Measurements from ENCODE around the gene SSH3.
A peak's percentile ranks its signal among the peaks of the same experiment; 100 is the strongest.

The SSH3 gene, protein sequence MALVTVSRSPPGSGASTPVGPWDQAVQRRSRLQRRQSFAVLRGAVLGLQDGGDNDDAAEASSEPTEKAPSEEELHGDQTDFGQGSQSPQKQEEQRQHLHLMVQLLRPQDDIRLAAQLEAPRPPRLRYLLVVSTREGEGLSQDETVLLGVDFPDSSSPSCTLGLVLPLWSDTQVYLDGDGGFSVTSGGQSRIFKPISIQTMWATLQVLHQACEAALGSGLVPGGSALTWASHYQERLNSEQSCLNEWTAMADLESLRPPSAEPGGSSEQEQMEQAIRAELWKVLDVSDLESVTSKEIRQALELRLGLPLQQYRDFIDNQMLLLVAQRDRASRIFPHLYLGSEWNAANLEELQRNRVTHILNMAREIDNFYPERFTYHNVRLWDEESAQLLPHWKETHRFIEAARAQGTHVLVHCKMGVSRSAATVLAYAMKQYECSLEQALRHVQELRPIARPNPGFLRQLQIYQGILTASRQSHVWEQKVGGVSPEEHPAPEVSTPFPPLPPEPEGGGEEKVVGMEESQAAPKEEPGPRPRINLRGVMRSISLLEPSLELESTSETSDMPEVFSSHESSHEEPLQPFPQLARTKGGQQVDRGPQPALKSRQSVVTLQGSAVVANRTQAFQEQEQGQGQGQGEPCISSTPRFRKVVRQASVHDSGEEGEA

DNA sequence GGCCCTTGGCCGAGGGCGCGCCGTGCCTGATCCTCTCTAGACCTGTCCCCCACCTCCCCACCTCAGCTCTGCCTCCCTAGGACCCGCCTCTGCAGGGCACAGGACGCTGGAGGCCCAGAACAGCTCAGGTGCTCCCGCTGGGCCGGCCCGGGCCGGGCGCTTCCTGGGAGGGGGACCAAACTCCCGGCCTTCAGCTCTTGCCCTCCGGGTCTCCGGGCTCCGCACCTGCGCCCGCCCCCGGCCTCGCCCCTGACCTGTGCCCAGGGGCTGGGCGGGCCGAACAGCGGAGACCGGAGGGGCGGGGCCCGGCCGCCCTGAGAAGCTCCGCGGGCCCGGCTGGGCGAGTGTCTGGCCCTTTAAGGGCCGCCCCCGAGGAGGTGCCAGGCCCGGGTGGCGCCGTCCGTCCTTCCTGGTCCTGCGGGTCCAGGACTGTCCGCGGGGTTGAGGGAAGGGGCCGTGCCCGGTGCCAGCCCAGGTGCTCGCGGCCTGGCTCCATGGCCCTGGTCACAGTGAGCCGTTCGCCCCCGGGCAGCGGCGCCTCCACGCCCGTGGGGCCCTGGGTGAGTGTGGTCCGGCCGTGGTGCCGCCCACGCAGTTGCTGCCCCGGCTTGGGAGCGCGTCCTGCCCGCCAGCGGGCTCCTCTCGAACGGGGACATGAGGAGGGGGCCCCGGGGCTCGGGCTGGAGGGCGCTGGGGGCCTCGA, at the start of gene SSH3:
Gene SSH3, plus strand, starts transcription at position 399 of the 703 bp plus-strand sequence. Its CDS starts 96 bp downstream, at position 495.
- TF ChIP-seq, protein P1, sequence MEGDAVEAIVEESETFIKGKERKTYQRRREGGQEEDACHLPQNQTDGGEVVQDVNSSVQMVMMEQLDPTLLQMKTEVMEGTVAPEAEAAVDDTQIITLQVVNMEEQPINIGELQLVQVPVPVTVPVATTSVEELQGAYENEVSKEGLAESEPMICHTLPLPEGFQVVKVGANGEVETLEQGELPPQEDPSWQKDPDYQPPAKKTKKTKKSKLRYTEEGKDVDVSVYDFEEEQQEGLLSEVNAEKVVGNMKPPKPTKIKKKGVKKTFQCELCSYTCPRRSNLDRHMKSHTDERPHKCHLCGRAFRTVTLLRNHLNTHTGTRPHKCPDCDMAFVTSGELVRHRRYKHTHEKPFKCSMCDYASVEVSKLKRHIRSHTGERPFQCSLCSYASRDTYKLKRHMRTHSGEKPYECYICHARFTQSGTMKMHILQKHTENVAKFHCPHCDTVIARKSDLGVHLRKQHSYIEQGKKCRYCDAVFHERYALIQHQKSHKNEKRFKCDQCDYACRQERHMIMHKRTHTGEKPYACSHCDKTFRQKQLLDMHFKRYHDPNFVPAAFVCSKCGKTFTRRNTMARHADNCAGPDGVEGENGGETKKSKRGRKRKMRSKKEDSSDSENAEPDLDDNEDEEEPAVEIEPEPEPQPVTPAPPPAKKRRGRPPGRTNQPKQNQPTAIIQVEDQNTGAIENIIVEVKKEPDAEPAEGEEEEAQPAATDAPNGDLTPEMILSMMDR (IDR thresholded peaks at IDR 0.05): no peak
- Histone ChIP-seq H3K27me3 (no peaks in the 10 kb centered on the region), H3K27ac (peak within 1 kb of the TSS; percentile 96), H3K4me1 (ENCODE audit: control insufficient read depth in 1 of 2, insufficient read depth in 1 of 2, low read depth in 1 of 2, low read length in 1 of 2) (peaks cover 47 to 49% of the 10 kb centered on the region in 2 experiments), H3K9me3 (no peaks in the 10 kb centered on the region), H3K36me3 (peaks cover 65% of the 10 kb centered on the region), H3K4me3 (ENCODE audit: low read depth in 1 of 2, low read length in 1 of 2) (peak within 1 kb of the TSS; percentile 75 to 83)

DNA sequence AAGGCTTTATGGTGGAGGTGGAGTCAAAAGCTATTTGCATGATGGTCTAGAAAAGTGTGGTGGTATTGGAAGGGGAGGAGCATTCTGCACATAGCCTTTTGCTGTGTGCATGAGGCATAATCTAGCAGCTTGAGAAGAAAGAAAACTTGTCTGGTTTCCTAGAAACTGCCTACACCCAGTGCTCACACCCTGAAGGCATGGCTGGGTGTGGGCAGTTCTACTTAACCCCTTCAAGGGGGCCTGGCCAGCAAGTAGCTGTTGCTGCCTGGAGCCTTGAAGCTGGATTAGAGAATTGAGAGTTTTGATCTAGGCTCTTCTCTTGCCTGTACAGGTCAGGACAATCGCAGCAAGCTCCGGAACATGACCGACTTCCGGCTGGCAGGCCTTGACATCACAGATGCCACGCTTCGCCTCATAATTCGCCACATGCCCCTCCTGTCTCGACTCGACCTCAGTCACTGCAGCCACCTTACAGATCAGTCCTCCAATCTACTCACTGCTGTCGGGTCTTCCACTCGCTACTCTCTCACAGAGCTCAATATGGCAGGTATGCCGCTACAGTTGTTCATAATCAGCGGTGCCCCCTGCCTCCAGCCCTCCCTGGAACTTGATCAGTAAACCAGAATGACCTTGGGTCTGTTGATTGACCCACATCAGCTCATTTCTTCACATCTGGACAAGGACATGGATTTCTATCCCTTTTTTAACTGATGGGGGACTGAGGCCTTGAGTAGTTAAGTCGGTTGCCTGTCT, 49.3 kb upstream of the SSH3 start:
- Histone ChIP-seq H3K4me3 (ENCODE audit: low read depth in 1 of 2, low read length in 1 of 2) (no peak overlapping the region), H3K4me1 (ENCODE audit: control insufficient read depth in 1 of 2, insufficient read depth in 1 of 2, low read depth in 1 of 2, low read length in 1 of 2) (no peaks in the 10 kb centered on the region), H3K27ac (no peak overlapping the region), H3K36me3 (peaks cover 93% of the 10 kb centered on the region), H3K27me3 (no peaks in the 10 kb centered on the region), H3K9me3 (no peaks in the 10 kb centered on the region)
- TF ChIP-seq, protein P1 (IDR thresholded peaks at IDR 0.05): no peak

DNA sequence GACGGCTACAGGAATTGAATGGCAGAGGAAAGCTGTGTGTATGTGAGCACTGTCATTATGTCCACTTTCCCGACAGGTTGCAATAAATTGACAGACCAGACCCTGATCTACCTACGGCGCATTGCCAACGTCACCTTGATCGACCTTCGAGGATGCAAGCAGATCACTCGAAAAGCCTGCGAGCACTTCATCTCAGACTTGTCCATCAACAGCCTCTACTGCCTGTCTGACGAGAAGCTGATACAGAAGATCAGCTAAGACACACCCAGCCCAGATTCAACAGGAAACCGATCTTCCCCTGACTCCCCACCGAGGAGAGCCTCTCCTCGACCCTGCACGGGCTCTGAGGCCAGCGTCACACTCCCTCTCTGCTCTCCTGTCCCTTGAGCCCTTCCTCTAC, 48.5 kb upstream of the SSH3 start:
- TF ChIP-seq, protein P1 (IDR thresholded peaks at IDR 0.05): no peak

DNA sequence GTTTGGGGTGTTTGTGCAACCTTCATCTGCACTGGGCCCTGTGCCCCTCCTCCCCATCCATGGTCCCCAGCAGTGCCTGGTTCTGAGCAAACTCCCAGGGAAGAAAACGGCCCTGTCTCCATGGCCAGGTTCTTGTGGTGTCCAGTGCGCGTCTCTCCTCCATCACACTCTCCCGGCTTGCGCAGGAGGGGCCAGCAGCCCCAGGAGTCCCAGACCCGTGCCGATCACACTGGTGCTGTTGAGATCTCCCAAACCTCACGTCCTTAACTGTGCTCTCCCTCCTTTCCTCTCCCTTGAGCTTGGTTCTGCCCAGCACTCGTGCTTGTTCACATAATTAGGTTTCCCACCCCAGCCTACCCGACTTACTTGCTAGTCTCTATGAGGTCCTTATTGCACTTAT, 48.0 kb upstream of the SSH3 start:
- Histone ChIP-seq H3K4me3 (ENCODE audit: low read depth in 1 of 2, low read length in 1 of 2) (no peak overlapping the region), H3K4me1 (ENCODE audit: control insufficient read depth in 1 of 2, insufficient read depth in 1 of 2, low read depth in 1 of 2, low read length in 1 of 2) (no peaks in the 10 kb centered on the region), H3K36me3 (peaks cover 79% of the 10 kb centered on the region), H3K27me3 (peaks cover 2% of the 10 kb centered on the region), H3K27ac (no peak overlapping the region), H3K9me3 (no peaks in the 10 kb centered on the region)
- TF ChIP-seq, protein P1 (IDR thresholded peaks at IDR 0.05): no peak

More for the DNA sequence above, 48.5 kb upstream of the SSH3 start:
- H3K27me3 ChIP-seq: no peaks in the 10 kb centered on the region
- peaks cover 85% of the 10 kb centered on the region for H3K36me3 ChIP-seq
- H3K4me3 ChIP-seq (ENCODE audit: low read depth in 1 of 2, low read length in 1 of 2): no peak overlapping the region
- no peak overlapping the region for H3K27ac ChIP-seq
- H3K4me1 ChIP-seq (ENCODE audit: control insufficient read depth in 1 of 2, insufficient read depth in 1 of 2, low read depth in 1 of 2, low read length in 1 of 2): no peaks in the 10 kb centered on the region
- no peaks in the 10 kb centered on the region for H3K9me3 ChIP-seq

DNA sequence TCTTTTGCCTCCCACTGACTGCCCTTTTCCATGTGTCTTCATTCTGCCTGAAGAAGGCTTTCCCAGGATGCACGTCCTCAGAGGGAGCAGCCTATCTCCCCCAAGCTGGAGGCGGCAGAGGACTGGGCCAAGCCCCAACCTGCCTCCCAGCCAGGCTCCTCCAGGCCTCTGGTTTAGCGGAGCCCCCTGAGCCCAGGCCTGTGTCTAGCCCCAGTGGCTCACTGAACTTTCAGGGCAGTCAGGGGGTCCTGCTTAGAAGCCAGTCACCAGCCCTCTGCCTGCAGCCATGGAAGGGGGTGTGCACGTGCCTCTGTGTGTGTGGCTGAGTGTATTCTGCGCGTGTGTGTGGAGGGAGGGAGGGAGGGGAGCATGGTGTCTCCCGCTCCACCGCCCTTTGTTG, 47.5 kb upstream of the SSH3 start:
- TF ChIP-seq, protein P1 (IDR thresholded peaks at IDR 0.05): no peak
- peaks cover 74% of the 10 kb centered on the region for H3K36me3 ChIP-seq
- no peaks in the 10 kb centered on the region for H3K4me1 ChIP-seq (ENCODE audit: control insufficient read depth in 1 of 2, insufficient read depth in 1 of 2, low read depth in 1 of 2, low read length in 1 of 2)
- H3K27ac ChIP-seq: no peak overlapping the region
- H3K9me3 ChIP-seq: no peaks in the 10 kb centered on the region
- H3K27me3 ChIP-seq: peaks cover 7% of the 10 kb centered on the region
- H3K4me3 ChIP-seq (ENCODE audit: low read depth in 1 of 2, low read length in 1 of 2): no peak overlapping the region

Measured in neutrophil (primary cell).